SK-N-SH treated with all-trans-retinoic acid at 6 μM for 48 hours (cell line): ENCODE measurements around the gene QSOX2.

Experiments used
- OSR1 ChIP-seq: fragments of 250-450 bp; sonication (Bioruptor Pico); IDR thresholded peaks from 2 replicates; pipeline ENCODE4 v1.8.0; 2022; ENCODE audit warnings: moderate library complexity, mild to moderate bottlenecking, inconsistent platforms
- TF ChIP-seq, protein P1 (sequence below): fragments of 250-450 bp; sonication (Bioruptor Pico); IDR thresholded peaks from 2 replicates; pipeline ENCODE4 v1.5.1; 2021; ENCODE audit warnings: mild to moderate bottlenecking, moderate library complexity

DNA sequence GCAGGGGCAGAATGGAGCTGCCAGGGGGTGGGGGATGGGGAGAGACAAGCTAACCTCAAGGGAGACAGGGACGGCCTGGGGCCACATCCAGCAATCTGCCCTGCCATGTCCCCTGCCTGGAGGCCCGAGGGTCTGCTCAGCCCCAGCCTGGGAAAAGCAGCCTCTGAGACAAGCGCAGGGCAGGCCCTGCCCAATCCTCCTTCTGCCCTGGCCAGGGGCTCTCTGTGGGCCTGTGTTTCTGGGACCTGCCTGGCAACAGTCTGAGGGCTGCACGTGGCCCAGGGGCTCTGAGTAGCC, 13.9 kb upstream of the QSOX2 start:
- TF ChIP-seq, protein P1, sequence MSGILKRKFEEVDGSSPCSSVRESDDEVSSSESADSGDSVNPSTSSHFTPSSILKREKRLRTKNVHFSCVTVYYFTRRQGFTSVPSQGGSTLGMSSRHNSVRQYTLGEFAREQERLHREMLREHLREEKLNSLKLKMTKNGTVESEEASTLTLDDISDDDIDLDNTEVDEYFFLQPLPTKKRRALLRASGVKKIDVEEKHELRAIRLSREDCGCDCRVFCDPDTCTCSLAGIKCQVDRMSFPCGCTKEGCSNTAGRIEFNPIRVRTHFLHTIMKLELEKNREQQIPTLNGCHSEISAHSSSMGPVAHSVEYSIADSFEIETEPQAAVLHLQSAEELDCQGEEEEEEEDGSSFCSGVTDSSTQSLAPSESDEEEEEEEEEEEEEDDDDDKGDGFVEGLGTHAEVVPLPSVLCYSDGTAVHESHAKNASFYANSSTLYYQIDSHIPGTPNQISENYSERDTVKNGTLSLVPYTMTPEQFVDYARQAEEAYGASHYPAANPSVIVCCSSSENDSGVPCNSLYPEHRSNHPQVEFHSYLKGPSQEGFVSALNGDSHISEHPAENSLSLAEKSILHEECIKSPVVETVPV (CRISPR knock-in tag), result no peak
- no peak for TF ChIP-seq OSR1
